Hindlimb muscle (tissue), 1 donor: ENCODE measurements around the gene FLAD1. TPM values are rescaled to one million over a fixed set of nuclear protein-coding genes. Genes with fewer than 3 reads are reported as not detected.
"Not testable (repeated sequence)": the region's sequence is repeated elsewhere in the genome, so short reads cannot be mapped to it uniquely, and the experiment has no call there.

ENCODE experiments used
- DNase-seq: peaks from one replicate; pipeline ENCODE4 v3.0.0-alpha.2; 2013
- polyA plus RNA-seq: library from polyadenylated mRNA; unstranded; fragments of 120-200 nt; gene quantifications from one replicate; pipeline ENCODE4 v1.2.1, GENCODE V29; 2013; ENCODE audit not compliant: insufficient read length

Gene FLAD1
- polyA plus RNA-seq, 1 donor: 20.6 TPM

DNA sequence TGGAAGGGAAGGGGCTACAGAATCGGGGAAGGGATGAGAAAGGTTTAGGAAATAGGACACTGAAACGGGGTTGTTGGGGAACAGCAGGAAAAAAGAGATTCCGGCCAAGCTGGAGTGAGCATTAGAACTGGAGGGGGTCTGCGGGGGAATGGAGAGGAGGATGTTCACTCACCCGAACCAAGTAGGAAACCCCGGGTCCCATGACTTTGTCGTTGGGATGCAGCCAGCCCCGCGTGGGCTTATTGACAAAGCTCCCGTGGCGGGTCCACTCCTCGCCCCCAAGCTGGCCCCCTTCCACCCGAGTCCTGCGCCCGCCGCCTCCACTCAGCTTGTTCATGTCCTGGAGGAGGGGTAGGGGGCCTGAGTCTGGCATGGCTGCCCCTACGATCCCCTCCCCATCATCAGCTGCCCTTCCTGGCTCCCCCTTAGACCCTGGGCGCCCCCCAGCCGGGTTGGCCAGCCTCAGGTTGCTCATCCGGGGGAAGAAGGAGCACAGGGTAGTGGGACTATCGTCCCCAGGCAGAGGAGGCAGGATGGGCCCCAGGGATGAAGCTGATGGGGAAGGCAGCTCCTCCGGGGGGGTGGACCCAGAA is 13.2 kb upstream of the FLAD1 start:
- DNase-seq: peak; percentile 44

DNA sequence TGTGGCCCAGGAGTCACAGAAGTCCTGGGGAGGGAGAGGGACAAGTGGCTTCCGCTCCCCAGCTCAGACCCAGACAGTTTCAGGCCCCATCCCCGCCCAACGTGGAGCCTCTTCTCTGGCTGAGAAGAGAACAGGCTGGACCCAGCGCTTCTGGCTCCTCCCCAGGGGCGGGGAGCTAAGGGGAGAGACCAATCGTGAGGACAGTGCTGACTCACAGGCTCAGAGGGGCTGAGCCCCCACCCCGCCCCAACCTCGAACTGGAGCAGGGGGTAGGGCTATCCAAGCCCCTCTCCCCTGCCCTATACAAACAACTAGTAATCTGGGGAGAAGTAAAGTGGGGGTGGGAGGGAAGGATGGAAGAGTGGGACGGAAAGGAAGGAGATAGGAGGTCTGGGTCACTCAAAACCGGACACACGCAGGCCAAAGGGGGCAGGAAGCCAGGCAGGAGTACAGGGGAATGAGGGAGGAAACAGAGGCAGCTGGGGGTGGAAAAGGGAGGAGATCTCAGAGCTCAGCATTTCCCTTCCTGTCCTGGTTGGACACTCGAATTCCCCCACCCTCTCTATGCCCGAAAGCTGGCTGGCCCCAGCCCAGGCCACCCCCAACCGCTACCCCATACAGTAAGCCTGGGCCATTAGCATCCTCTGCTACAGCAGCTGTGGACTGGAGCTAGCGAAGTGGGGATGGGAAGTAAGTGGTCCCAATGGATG is 12.4 kb upstream of the FLAD1 start, which contains the start of gene SHC1:
SHC1 (minus strand) TSS at position 117 of the 710 bp plus-strand sequence. CDS start 221 bp downstream, outside the sequence.
- DNase-seq: peak; percentile 97

GRCh38 chr1:154971341-154971998 is 11.7 kb upstream of the FLAD1 start:
- DNase-seq: no peak

DNA sequence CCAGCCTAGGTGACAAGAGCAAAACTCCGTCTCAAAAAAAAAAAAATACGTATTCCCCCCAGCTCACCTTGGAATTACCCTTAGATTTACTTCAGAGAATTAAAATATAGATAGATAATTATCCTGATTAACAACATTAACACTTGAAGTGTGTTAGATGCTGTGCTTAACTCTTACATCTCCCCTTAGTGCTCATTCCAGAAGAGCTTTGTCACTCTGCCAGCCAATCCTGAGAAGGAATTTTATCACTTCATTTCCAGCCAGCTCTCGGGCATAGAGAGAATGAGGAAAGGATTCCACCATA is 11.0 kb upstream of the FLAD1 start:
- DNase-seq: no peak

DNA sequence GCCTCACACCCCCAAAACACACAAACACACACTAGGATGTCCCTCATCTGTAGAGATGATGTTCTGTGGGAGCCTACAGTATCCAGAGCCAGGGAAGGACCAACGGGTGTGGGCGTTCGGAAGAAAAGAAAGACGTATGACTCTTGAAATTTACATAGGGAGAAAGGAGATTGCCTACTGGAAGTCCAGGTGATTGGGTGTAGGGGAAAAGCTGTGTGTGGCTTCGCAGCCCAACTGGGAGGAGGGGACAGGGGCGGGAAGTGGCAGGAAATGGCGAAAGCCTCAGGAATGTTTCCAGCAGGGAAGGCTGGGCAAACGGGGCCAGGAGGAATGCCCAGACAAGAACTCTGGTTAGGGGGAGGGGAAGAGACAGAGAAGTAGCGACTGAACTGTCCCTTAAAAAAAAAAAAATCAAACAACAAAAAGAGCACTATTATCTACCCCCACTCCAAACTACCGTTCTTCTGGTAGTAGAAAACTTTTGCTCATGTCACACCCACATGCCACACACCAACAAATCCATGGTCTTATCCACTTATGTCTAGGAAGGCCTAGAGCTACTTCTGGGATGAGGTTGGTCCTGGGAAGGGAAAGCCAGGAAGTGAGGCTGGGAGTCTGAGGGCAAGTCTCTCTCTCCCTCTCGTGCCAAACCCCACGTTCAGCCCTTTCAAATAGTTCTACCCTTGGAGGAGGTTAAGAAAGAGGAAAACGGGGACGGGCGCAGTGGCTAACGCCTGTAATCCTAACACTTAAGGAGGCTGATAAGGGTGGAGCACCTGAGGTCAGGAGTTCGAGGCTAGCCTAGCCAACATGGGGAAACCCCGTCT is 10.4 kb upstream of the FLAD1 start:
- peak; percentile 54 for DNase-seq

DNA sequence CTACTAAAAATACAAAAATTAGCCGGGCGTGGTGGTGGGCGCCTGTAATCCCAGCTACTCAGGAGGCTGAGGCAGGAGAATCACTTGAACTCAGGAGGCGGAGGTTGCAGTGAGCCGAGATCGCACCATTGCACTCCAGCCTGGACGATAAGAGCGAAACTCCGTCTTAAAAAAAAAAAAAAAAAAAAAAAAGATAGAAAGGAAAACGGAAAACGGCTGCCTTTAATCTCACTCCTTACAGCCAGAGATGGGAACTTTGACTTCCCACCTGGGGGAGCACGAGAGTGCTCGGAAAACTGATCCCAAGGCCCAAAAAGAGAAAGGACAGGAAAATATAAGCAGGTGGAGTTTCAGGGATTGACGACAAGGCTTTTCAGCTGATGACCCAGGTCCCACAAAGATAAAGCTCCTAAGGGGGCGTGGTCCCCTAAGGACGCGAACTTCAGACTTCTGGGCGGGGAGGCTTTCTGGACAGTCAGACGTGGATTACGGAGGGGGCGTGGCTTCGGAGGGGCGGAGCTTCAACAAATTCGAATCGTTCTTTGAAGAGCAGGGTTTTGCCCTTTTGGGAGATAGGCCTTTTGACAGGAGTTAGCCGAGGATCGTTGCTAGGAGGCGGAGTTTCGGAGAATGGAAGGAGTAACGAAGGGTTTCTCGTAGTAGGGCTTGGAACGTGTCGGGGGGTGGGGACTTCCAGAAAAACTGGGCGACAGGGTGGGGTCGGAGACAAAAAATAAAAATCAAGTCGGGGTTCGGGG is 9.6 kb upstream of the FLAD1 start:
- DNase-seq: peak; percentile 92

- DNase-seq: peak; percentile 98
Observed at GRCh38 chr1:154974102-154974807, 8.9 kb upstream of the FLAD1 start, which contains the start of gene CKS1B. Gene CKS1B (plus strand): TSS chr1:154974681. CDS start chr1:154974746, 65 bp downstream.

DNA sequence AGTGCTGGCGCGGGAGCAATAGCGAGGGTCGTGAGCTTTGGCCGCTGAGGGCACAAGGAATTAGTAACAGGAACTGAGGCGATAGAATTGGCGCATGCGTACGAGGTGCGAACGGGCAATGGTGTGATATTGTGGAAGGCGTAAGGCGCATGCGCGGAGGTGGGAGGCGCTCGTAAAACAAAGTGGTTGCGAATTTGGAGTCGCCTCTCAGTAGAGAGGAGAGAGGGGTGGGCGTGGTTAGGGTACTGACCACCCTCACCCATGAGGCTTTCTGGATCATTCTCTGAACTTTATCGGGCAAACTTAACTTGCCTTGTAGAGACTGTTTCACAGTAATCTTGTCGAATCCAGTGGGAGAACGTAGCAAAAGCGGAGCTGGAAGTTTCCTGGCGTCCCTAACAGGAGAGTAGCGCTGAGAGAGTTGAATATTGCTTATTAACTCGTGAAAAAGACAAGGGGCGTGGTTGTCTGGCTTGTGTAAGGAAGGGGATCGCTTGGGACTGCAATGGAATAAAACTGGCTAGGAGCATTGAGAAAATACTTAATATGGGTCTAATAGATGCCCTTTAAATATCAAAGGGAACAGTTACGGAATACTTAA is 8.2 kb upstream of the FLAD1 start:
- peak; percentile 98 for DNase-seq

- DNase-seq: peak; percentile 52
Observed at GRCh38 chr1:154975409-154976059, 7.6 kb upstream of the FLAD1 start.

DNA sequence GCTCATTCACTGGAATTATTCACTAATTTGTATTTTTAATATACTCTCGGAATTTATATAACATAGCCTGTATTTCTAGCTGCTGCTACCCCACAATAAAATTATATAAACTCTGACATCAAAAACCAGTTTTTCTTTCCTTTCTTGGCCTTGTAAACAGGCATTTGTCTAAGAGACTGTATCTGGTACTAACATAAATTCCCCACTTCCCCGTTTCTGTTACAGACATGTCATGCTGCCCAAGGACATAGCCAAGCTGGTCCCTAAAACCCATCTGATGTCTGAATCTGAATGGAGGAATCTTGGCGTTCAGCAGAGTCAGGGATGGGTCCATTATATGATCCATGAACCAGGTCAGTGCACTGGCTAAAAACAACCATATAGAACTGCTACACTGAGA is 5.4 kb upstream of the FLAD1 start:
- not testable (repeated sequence) for DNase-seq

DNA sequence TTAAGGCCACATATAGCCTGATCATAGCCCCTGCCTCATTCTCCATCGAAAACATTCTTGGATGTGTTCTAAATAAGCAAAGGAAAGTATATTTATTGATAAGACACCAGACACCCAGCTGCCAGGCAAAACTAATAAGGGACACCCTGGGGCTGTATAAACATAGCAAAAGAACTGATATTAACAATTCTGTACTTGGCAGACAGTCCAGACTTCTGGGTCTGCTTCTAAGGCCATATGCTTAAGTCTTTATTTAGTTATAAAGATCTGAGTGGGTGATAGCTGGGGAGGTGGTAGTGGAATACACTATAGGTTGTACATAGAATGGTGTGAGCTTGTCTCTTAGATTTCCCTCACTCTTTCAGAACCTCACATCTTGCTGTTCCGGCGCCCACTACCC is 4.8 kb upstream of the FLAD1 start:
- no peak for DNase-seq

- no peak for DNase-seq
Observed at GRCh38 chr1:154982341-154982740, 803 bp upstream of the FLAD1 start.

DNA sequence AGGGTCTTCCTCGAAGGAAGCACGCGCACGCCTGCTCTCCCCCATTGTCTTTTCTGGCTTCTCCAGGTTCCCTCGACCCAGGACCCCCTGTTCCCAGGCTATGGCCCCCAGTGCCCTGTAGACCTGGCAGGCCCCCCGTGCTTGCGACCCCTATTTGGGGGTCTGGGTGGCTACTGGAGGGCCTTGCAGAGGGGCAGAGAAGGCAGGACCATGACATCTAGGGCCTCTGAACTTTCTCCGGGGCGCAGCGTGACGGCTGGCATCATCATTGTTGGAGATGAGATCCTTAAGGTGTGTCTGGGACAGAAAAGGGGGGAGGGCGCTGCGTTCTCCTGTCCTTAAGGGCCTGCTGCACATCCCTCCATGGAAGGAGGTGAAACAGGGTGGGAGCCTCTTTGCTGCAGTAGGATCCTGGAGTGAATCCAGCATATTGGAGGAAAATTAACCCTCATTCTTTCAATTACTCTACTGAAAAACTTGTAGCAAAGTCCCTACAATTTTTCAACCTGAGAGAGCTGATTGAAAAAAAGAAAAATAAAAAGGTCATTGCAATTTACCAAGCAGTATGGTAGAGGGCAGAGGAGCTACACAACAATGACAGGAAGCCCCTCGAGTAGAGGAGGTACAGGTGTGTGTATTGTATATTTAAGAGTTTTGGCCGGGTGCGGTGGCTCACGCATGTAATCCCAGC is 777 bp downstream of the FLAD1 start:
- no peak for DNase-seq

DNA sequence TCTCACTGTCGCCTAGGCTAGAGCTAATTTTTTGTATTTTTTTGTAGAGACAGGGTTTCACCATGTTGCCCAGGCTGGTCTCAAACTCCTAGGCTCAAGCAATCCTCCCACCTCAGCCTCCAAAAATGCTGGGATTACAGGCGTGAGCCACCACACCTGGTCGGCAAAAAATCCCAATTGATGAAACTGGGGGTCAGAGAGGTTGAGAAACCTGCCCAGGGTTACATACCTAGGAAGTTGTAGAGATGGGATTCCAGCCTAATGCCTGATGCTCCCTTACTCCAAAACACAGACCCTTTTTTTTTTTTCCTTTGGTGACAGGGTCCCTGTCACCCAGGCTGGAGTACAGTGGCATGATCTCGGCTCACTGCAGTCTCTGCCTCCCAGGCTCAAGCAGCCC is 3.6 kb downstream of the FLAD1 start:
- DNase-seq: not testable (repeated sequence)

DNA sequence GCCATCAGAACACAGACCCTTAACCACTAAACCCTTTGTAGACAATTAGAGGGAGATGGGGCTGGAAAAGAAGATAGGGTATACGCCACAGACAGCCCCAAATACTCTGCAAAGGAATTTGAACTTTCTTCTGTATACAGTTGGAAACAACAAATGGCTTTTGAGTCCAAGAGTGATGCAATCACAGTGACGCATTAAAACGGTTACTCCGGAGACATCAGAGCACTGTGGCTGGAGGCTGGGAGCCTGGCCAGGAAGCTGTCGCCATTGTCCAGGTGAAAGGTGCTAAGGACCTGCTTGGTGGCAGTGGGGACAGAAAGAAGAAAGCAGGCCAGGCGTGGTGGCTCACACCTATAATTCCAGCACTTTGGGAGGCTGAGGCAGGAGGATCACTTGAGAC is 4.2 kb downstream of the FLAD1 start:
- no peak for DNase-seq

- DNase-seq: no peak
Observed at GRCh38 chr1:154988058-154988954, 5.2 kb downstream of the FLAD1 start.

GRCh38 chr1:154989195-154989860 is 6.2 kb downstream of the FLAD1 start:
- no peak for DNase-seq

- no peak for DNase-seq
Observed at GRCh38 chr1:154990276-154990675, 7.1 kb downstream of the FLAD1 start.
